Measurements from ENCODE around the gene SLC25A24.

SLC25A24 gene

DNA sequence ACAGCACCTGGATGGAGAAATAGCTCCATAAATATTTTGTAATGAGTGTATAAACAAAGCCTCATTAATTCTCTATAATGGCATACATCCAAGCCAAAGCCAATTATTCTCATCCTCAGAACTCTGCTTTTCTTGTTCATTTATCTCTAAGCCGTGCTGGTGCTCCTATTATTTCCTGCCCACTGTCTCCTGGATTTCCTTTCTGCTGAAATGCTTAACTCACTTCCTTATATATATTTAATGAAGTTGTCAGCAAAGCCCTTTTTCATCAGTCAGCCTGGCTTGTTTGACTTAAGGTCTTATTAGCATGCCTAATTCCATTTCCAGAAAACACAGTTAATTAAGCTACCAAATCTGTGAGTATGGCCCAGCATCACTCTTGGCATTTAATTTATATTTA is 93.4 kb downstream of the SLC25A24 start:
- DNase-seq (no peak), ATAC-seq (no peak)

DNA sequence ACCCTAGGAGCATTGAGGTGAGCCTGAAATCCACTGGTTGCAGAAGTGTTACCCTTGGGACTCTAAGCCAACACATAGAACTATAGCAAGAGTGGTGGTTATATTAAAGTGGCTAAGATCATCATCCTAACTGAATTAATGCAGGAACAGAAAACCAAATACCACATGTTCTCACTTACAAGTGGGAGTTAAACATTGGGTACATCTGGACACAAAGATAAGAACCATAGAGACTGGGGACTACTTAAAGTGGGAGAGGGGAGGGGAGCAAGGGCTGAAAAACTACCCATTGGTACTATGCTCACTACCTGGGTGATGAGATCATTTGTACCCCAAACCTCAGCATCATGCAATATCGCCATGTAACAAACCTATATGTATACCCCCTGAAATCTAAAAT is 100.0 kb downstream of the SLC25A24 start:
- no peak for ATAC-seq
- DNase-seq: no peak

DNA sequence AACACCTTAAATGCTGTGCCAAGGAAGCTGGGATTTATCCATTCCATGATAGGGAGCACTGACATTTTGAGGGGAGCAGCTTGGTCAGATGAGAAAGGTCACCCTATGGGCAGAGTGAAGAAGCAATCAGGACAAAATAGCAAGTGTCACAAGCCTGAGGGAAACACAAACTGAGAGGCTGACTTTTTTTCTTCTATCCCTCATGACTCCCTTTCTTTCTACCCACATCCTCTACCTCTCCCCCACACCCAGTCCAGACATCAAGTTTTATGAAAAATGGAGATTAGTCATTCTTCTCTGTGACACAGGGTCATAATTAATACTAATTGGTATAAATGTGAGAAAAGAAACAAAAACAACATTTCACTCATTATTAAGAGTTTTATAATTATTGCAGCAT is 103.1 kb downstream of the SLC25A24 start:
- no peak for DNase-seq
- peak; percentile 66 for ATAC-seq

DNA sequence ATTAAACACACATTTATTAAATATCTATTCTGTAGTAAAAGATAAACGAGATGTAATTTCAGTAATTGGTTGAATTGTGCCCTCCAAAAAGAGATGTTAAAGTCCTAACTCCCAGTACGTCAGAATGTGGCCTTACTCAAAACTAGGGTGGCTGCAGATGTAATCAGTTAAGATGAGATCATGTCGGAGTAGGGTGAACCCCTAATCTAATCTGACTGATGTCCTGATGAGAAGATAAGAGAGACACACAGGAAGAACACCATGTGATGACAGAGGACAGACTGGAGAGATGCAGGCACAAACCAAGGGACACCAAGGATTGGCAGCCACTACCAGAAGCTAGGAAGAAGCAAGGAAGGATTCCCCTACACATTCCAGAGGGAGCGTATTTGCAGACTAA is 104.1 kb downstream of the SLC25A24 start:
- ATAC-seq (no peak), DNase-seq (no peak)

DNA sequence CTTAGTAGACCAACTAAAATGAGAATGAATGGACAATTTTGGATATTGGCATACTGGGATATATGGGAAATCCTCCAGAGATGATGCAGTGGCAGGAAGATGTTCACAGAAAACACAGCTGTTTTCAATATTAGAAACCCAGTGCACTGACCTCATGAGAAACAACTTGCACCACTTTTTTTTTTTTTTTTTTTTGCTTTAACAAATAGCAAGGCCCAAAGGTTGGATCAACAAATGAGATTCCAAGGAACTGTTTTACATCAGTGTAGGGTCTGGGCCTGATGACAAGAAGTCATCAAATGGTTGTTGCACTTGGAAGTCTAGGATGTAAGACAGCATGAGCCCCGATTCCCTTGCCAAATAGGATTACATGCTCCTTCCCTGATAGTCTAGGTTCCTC is 110.7 kb downstream of the SLC25A24 start:
- no peak for ATAC-seq
- no peak for DNase-seq

- DNase-seq (no peak), ATAC-seq (no peak)
These were observed 114.5 kb downstream of the SLC25A24 start for GRCh38 chr1:108085628-108086027.

GRCh38 chr1:108084866-108085477 is 115.2 kb downstream of the SLC25A24 start:
- ATAC-seq (no peak), DNase-seq (no peak)

Data from stimulated activated naive CD8-positive, alpha-beta T cell treated with anti-CD3 and anti-CD28 coated beads, Interleukin-15, Interleukin-2, amounts not matched to agents 100 U/mL and 50 U/mL, for 24 hours (primary cell).